Dedifferentiated amniotic fluid mesenchymal stem cell (primary cell): ENCODE measurements around the gene CDH19.

Source experiments
- DNase-seq: peaks from one replicate; pipeline ENCODE4 v3.0.0-alpha.2; 2016; ENCODE audit errors: extremely low spot score

The CDH19 gene

GRCh38 chr18:66461344-66461743, 142.5 kb downstream of the CDH19 start:
- DNase-seq, result no peak

GRCh38 chr18:66457245-66457644, 146.6 kb downstream of the CDH19 start:
- no peak for DNase-seq
